GM19324 (cell line): Measurements from ENCODE around the gene SPATA31E1.
"Not testable (repeated sequence)": the region's sequence is repeated elsewhere in the genome, so short reads cannot be mapped to it uniquely, and the experiment has no call there.

ENCODE experiments used
- ATAC-seq: cut with Tn5 transposase; IDR thresholded peaks from one replicate; pipeline ENCODE4 v1.9.1; 2021; ENCODE audit warnings: mild to moderate bottlenecking, moderate library complexity; ENCODE audit not compliant: unreplicated experiment, low FRiP score

SPATA31E1 gene

DNA sequence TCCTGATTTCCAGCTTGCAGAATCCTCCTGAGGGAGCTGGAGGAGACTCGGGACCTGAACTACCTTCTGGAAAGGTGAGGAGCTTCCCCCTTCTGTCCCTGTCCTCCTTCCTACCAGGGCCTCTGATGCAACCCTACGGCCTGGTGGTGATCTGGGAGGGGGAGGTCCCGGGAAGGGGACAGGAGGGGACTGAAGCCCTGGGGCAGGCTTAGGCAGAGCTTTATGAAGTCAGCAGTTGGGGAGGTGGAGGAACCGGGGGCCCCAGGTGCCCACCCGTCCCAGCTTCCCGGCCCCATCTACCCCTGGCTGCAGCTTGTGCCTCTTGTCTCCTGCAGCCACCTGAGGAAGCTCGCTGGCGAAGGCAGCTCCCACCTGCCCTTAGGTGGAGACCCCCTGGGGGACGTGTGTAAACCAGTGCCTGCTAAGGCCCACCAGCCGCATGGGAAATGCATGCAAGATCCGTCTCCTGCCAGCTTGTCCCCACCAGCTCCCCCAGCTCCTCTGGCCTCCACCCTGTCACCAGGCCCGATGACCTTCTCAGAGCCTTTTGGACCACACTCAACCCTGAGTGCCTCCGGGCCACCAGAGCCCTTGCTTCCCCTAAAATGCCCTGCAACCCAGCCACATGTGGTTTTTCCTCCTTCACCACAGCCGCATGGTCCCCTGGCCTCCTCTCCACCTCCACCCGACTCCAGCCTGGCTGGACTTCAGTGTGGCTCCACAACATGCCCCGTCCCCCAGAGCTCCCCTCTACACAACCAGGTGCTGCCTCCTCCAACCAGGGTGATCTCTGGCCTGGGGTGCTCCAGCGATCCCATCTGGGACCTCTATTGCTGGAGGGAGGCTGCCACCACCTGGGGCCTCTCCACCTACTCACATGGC lies 2.1 kb downstream of the SPATA31E1 start:
- ATAC-seq = no peak

GRCh38 chr9:87885484-87886189 lies 3.0 kb downstream of the SPATA31E1 start:
- ATAC-seq = no peak

DNA sequence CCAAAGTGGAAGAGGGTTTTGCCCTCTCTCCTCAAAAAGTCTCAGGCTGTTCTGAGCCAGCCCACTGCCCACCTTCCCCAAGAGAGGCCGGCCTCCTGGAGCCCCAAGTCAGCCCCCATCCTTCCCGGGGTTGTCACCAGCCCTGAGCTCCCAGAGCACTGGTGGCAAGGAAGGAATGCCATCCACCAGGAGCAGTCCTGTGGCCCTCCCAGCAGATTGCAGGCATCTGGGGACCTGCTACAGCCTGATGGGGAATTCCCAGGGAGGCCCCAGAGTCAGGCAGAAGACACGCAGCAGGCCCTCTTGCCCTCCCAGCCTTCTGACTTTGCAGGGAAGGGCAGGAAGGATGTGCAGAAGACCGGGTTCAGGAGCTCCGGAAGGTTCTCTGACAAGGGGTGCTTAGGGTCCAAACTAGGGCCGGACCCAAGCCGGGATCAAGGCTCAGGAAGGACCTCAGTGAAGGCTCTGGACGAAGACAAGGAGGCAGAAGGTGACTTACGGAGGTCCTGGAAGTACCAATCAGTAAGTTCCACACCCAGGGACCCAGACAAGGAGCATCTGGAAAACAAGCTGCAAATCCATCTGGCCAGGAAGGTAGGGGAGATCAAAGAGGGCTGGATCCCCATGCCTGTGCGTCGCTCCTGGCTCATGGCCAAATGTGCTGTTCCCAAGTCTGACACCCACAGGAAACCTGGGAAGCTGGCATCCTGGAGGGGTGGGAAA lies 3.7 kb downstream of the SPATA31E1 start:
- no peak for ATAC-seq

GRCh38 chr9:87886933-87887505 lies 4.3 kb downstream of the SPATA31E1 start:
- ATAC-seq = no peak

GRCh38 chr9:87887661-87888480 lies 5.2 kb downstream of the SPATA31E1 start:
- ATAC-seq = no peak

DNA sequence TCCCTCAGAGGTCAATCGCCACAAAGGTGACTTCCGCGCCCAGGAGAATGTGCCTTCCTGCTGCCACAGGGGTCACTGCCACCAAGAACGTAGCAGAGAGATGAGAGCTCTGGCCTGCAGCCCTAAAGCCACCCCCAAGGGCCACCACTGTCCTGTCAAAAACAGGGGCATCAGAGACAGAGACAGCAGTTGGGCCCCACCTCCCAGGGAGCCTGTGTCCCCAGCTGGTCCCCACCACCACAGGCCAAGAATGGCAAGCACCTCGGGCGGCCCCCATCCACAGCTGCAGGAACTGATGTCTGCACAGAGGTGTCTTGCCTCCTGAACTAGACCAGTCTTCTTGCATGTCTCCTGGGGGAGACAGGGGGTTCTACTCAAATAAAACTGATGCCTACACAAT lies 5.8 kb downstream of the SPATA31E1 start:
- no peak for ATAC-seq

- ATAC-seq = no peak
Observed at GRCh38 chr9:87889065-87889881, 6.6 kb downstream of the SPATA31E1 start.

- ATAC-seq = no peak
Observed at GRCh38 chr9:87889882-87890252, 7.2 kb downstream of the SPATA31E1 start.

GRCh38 chr9:87890837-87891236 lies 8.2 kb downstream of the SPATA31E1 start:
- no peak for ATAC-seq

DNA sequence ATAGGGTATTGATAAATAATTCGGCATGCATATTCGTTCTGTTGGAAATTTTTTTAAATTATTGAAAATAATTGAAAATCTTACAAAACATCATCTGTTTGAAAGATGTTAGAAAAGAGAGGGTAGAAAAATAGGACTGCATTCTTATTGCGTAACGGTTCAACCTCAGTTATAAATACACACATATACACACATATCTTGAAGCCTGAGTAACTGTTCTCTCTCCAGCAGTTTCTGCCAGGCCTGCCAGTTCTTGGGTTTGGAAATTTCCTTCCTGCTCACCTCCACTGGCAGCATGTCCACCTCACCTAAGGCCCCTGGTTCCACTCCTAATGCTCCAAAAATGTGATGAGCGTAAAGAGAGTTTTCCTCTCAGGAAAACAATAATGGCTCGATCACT lies 9.1 kb downstream of the SPATA31E1 start:
- ATAC-seq = no peak

GRCh38 chr9:87892956-87893355 lies 10.3 kb downstream of the SPATA31E1 start:
- ATAC-seq = no peak

GRCh38 chr9:87894998-87895625 lies 12.4 kb downstream of the SPATA31E1 start:
- no peak for ATAC-seq

- ATAC-seq = no peak
Observed at GRCh38 chr9:87896891-87897290, 14.2 kb downstream of the SPATA31E1 start.

DNA sequence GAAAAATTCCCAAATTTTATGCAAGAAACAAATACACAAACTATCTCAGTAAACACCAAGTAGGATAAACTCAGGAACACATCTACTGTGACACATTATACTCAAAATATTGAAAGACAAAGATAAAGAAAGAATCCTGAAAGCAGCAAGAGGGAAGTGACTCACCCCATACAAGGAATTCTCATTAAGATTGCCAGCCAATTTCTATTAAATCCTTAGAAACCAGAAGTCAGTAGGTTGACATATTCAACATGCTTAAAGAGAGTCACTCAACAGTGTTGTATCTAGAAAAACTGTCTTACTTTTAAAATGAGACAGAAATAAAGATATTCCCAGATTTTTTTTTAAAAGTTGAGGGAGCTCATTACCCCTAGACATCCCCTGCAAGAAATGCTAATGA lies 15.5 kb downstream of the SPATA31E1 start:
- no peak for ATAC-seq

- ATAC-seq = not testable (repeated sequence)
Observed at GRCh38 chr9:87902371-87902770, 19.7 kb downstream of the SPATA31E1 start.

GRCh38 chr9:87909310-87910041 lies 26.8 kb downstream of the SPATA31E1 start:
- no peak for ATAC-seq

GRCh38 chr9:87910821-87911220 lies 28.1 kb downstream of the SPATA31E1 start:
- no peak for ATAC-seq

DNA sequence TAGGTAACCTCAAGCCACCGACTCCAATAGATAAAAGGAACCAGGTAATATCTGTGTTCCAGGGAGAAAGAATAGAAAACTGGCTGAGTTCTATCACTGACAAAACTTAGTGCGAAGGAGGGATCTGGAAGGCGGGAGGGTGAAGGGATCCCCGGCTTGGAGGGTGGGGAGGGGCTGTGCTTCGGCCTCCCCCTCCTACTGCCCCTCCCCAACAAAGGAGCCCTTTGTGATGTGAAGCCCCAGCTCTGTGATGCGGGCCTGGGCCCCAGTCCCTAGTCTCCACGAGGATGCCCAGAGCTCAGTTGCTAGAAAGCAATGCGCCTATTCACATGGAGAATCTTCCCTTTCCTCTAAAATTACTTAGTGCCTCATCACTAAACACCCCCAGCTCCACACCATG lies 35.0 kb downstream of the SPATA31E1 start, which contains the start of gene SPATA31C1:
Gene SPATA31C1 (plus strand): TSS at position 301 of the 400 bp plus-strand sequence.
- ATAC-seq = not testable (repeated sequence)
